ENCODE data around the gene SECISBP2.

- TF ChIP-seq POLR2A (IDR thresholded peaks at IDR 0.05) = no peak
- TF ChIP-seq CTCF (IDR thresholded peaks at IDR 0.05) = no peak
These were observed 23.9 kb downstream of the SECISBP2 start for GRCh38 chr9:89342213-89342612.
